ENCODE data around the gene TMEM61. TPM values are rescaled to one million over a fixed set of nuclear protein-coding genes. Genes with fewer than 3 reads are reported as not detected.
"Not testable (repeated sequence)": the region's sequence is repeated elsewhere in the genome, so short reads cannot be mapped to it uniquely, and the experiment has no call there.

TMEM61 gene
- total RNA-seq (2021) (3.8 and 5.0 TPM in 2 replicates), Bru-seq, nascent RNA (percentile 27 among the genes with signal in this experiment), BruChase-seq, experiment 1, labeled RNA remaining after a 2-hour chase (percentile 22 among the genes with signal in this experiment), BruChase-seq, experiment 2, labeled RNA remaining after a 6-hour chase (percentile 23 among the genes with signal in this experiment)
- long read RNA-seq, transcript TMEM61-201 (3 exons, 1,097 nt) = major isoform, 14 of 24 reads
- long read RNA-seq, partial matches to known transcripts = 4 of 24 reads
- long read RNA-seq, other reads (novel, unspliced or antisense) = 6 of 24 reads

DNA sequence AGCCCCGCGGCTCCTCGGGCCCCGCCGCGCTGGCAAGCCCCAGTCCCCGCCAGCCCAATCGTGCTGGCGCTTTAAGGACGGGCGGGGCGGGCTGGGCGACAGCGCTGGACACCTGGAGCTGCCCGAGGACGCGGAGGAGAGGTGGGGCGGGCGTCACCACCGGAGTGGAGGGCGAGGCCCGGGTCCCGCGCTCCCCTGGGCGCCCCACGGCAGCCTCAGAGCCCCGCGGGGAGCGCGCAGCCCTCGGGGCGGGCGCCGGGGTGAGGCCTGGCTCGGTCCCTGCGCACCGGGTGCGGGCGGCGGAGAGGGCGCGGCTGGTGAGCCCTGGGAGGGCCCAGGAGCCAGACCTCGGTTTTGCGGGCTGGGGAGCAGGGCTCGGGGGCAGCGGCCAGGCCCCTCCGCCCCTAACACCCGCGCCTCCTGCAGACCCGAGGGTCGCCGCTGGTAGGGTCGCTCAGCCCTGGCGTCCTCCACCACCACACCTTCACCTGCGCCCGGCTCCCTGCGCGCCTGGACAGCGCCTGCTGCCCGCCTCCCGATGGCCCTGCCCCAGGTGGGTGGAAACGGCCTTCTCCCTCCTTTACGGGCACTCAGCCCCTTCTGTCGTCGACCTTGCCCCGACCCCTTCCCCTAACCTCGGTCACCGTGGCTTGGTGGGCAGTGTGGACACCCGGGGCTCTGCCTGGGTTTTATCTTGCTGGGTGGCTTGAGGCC is at the start of gene TMEM61:
TMEM61 (plus strand) TSS at position 101 of the 714 bp plus-strand sequence; CDS start at position 539, 438 bp downstream.
- intact Hi-C loops (cut with micrococcal nuclease; ENCODE audit: unreplicated experiment) = no loop called here
- Histone ChIP-seq H3K4me1 (replicated peaks; ENCODE audit: insufficient read depth) (peaks cover 48% of the 10 kb centered on the region), H3K79me2 (ENCODE audit: low read depth) (no peaks in the 10 kb centered on the region), H4K20me1 (ENCODE audit: insufficient read depth) (no peaks in the 10 kb centered on the region), H3F3A (ENCODE audit: insufficient read depth, low read depth) (peaks cover 16% of the 10 kb centered on the region; the same call in 1 of the 2 replicates), H2AFZ (peak within 1 kb of the TSS; percentile 83), H3K36me3 (ENCODE audit: low read depth) (no peaks in the 10 kb centered on the region), H3K27ac (no peak within 1 kb of the TSS), H3K4me2 (peak within 1 kb of the TSS; percentile 91), H3K9me2 (ENCODE audit: insufficient read depth) (no peaks in the 10 kb centered on the region), H3K4me3 (peak within 1 kb of the TSS; percentile 67), H3K9me3 (ENCODE audit: insufficient read depth, low read depth) (no peaks in the 10 kb centered on the region), H3K27me3 (ENCODE audit: insufficient read depth, low read depth) (no peaks in the 10 kb centered on the region)
- CTCF ChIA-PET = no interaction called here
- TF ChIP-seq, protein P1, sequence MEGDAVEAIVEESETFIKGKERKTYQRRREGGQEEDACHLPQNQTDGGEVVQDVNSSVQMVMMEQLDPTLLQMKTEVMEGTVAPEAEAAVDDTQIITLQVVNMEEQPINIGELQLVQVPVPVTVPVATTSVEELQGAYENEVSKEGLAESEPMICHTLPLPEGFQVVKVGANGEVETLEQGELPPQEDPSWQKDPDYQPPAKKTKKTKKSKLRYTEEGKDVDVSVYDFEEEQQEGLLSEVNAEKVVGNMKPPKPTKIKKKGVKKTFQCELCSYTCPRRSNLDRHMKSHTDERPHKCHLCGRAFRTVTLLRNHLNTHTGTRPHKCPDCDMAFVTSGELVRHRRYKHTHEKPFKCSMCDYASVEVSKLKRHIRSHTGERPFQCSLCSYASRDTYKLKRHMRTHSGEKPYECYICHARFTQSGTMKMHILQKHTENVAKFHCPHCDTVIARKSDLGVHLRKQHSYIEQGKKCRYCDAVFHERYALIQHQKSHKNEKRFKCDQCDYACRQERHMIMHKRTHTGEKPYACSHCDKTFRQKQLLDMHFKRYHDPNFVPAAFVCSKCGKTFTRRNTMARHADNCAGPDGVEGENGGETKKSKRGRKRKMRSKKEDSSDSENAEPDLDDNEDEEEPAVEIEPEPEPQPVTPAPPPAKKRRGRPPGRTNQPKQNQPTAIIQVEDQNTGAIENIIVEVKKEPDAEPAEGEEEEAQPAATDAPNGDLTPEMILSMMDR (conservative IDR thresholded peaks at IDR 0.05) = no peak
- TF ChIP-seq EZH2 (IDR thresholded peaks at IDR 0.05; ENCODE audit: low read depth) = no peak
- POLR2A ChIA-PET (ENCODE audit: unreplicated experiment) = no interaction called here
- peak in 1 of 2 experiments; percentile 40 for DNase-seq
- BruUV-seq (replicated peaks) = no TSS peak

DNA sequence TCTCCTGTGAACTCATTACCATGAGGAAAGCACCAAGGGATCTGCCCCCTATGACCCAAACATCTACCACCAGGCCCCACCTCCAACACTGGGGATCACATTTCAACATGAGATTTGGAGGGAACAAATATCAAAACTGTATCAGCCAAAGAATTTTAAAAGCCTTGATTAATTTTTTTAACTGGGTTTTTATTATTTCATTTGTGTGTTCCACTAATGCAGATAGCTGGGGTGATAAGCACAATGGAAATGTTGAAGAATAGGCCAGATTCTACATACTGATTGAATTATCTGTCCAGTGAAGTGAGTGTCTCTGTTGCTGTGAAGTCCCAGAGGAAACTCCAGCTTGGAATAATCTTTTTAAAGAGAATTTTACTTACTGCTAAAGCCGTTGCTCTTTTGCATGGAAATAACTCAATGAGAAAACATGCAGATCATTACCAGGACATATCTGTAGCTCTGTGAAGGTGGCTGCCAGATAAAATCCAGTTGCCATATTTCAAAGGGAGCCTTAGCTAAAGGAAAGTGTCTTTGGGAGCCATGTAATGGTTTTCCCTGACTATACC is 49.1 kb upstream of the TMEM61 start:
- intact Hi-C loops (cut with micrococcal nuclease; ENCODE audit: unreplicated experiment) = no loop called here
- TF ChIP-seq, protein P1 (conservative IDR thresholded peaks at IDR 0.05) = no peak
- TF ChIP-seq EZH2 (IDR thresholded peaks at IDR 0.05; ENCODE audit: low read depth) = no peak
- Histone ChIP-seq H3K9me3 (ENCODE audit: insufficient read depth, low read depth) (peaks cover 8% of the 10 kb centered on the region), H3K4me2 (no peak overlapping the region), H3K27ac (no peak overlapping the region), H3K36me3 (ENCODE audit: low read depth) (no peaks in the 10 kb centered on the region), H3K27me3 (ENCODE audit: insufficient read depth, low read depth) (no peaks in the 10 kb centered on the region), H3K4me3 (no peak overlapping the region), H4K20me1 (ENCODE audit: insufficient read depth) (no peaks in the 10 kb centered on the region), H3F3A (ENCODE audit: insufficient read depth, low read depth) (peaks cover 5% of the 10 kb centered on the region; the same call in 1 of the 2 replicates), H3K4me1 (replicated peaks; ENCODE audit: insufficient read depth) (peaks cover 11% of the 10 kb centered on the region), H3K79me2 (ENCODE audit: low read depth) (no peaks in the 10 kb centered on the region), H2AFZ (no peak overlapping the region), H3K9me2 (ENCODE audit: insufficient read depth) (no peaks in the 10 kb centered on the region)
- POLR2A ChIA-PET (ENCODE audit: unreplicated experiment) = no interaction called here
- CTCF ChIA-PET = no interaction called here
- DNase-seq = no peak
- no TSS peak for BruUV-seq (replicated peaks)

- H3K79me2 ChIP-seq (ENCODE audit: low read depth); DNase-seq; H3K4me2 ChIP-seq; intact Hi-C loops (cut with micrococcal nuclease; ENCODE audit: unreplicated experiment); H2AFZ ChIP-seq; H3K4me3 ChIP-seq; H3F3A ChIP-seq (ENCODE audit: insufficient read depth, low read depth); H3K9me3 ChIP-seq (ENCODE audit: insufficient read depth, low read depth); CTCF ChIA-PET; H3K9me2 ChIP-seq (ENCODE audit: insufficient read depth); H3K36me3 ChIP-seq (ENCODE audit: low read depth); H3K27me3 ChIP-seq (ENCODE audit: insufficient read depth, low read depth); H4K20me1 ChIP-seq (ENCODE audit: insufficient read depth); BruUV-seq (replicated peaks): not testable (repeated sequence)
- peaks cover 11% of the 10 kb centered on the region for H3K4me1 ChIP-seq (replicated peaks; ENCODE audit: insufficient read depth)
- peak overlapping the region; percentile 81 for H3K27ac ChIP-seq
- POLR2A ChIA-PET (ENCODE audit: unreplicated experiment) = interaction anchor here (0.7 kb wide), 1 partner anchor 989 kb away, joined by 3 read pairs; the partner anchor contains the start of gene IFT25
These were observed 46.3 kb upstream of the TMEM61 start for GRCh38 chr1:54934081-54934480.
